PFSK-1 (cell line): ENCODE data around the gene ZNF212.

Experiments used
- FOXP2 ChIP-seq: optimal IDR thresholded peaks from 2 replicates; pipeline ENCODE3; 2011; ENCODE audit warnings: borderline replicate concordance, control low read depth, inconsistent platforms; ENCODE audit not compliant: insufficient read depth; ENCODE audit errors: extremely low read length, extremely low read depth
- POLR2AphosphoS5 ChIP-seq: IDR thresholded peaks from 2 replicates; pipeline ENCODE4 v1.6.1; 2012; ENCODE audit warnings: low read depth, mild to moderate bottlenecking, control low read depth, low read length, moderate library complexity
- SIN3A ChIP-seq: IDR thresholded peaks from 2 replicates; pipeline ENCODE4 v1.6.1; 2012; ENCODE audit warnings: mild to moderate bottlenecking, low read length, moderate library complexity, borderline replicate concordance; ENCODE audit not compliant: insufficient read depth
- TAF1 ChIP-seq: IDR thresholded peaks from 2 replicates; pipeline ENCODE4 v1.6.1; 2012; ENCODE audit warnings: low read length, control low read depth, borderline replicate concordance; ENCODE audit not compliant: insufficient read depth
- TF ChIP-seq, protein P1 (sequence below), 2 experiments: IDR thresholded peaks; 2 replicates each; pipeline versions ENCODE4 v1.6.1 to v1.8.0; 2011 to 2012; ENCODE audit warnings: low read depth in 2 of 2, low read length in 2 of 2, control low read depth in 1 of 2, inconsistent platforms in 1 of 2, mild to moderate bottlenecking in 1 of 2, moderate library complexity in 1 of 2; ENCODE audit not compliant: insufficient read depth in 1 of 2

DNA sequence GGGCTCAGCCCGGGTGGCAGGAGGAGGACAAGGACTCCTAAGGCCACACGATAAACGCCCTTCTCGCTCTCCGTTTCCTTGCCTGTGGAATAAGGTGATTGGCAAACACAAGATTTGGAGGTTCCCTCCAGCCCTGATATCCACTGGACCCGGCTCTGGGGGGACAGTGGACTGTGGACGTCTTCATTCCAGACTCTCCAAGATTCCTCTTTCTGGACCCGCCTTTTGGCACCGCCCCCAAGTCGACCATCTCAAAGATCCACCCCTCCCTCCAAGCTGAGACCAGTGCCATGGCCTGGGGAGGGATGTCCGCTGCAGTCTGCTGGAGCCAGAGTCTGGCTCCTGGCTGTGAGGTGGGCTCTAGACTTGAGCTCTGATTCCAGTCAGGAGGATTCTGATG, 46.2 kb downstream of the ZNF212 start:
- no peak for TF ChIP-seq FOXP2
- TF ChIP-seq, protein P1, sequence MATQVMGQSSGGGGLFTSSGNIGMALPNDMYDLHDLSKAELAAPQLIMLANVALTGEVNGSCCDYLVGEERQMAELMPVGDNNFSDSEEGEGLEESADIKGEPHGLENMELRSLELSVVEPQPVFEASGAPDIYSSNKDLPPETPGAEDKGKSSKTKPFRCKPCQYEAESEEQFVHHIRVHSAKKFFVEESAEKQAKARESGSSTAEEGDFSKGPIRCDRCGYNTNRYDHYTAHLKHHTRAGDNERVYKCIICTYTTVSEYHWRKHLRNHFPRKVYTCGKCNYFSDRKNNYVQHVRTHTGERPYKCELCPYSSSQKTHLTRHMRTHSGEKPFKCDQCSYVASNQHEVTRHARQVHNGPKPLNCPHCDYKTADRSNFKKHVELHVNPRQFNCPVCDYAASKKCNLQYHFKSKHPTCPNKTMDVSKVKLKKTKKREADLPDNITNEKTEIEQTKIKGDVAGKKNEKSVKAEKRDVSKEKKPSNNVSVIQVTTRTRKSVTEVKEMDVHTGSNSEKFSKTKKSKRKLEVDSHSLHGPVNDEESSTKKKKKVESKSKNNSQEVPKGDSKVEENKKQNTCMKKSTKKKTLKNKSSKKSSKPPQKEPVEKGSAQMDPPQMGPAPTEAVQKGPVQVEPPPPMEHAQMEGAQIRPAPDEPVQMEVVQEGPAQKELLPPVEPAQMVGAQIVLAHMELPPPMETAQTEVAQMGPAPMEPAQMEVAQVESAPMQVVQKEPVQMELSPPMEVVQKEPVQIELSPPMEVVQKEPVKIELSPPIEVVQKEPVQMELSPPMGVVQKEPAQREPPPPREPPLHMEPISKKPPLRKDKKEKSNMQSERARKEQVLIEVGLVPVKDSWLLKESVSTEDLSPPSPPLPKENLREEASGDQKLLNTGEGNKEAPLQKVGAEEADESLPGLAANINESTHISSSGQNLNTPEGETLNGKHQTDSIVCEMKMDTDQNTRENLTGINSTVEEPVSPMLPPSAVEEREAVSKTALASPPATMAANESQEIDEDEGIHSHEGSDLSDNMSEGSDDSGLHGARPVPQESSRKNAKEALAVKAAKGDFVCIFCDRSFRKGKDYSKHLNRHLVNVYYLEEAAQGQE (IDR thresholded peaks at IDR 0.05; ENCODE audit: insufficient read depth in 1 of 2, low read depth in 2 of 2, low read length in 2 of 2): no peak
- no peak for TF ChIP-seq SIN3A
- TF ChIP-seq POLR2AphosphoS5: no peak
- TF ChIP-seq TAF1: no peak
